Type B pancreatic cell (in vitro differentiated cells): ENCODE data around the gene ZNF366. TPM values are rescaled to one million over a fixed set of nuclear protein-coding genes. Genes with fewer than 3 reads are reported as not detected.

ENCODE experiments used
- DNase-seq: peaks from one replicate; pipeline ENCODE4 v3.0.0; 2021; ENCODE audit warnings: mixed read lengths; ENCODE audit not compliant: unreplicated experiment; ENCODE audit errors: extremely low spot score
- H3K27ac Mint-ChIP-seq: 2 replicates; pipeline ENCODE4 v1.8.0; 2021; ENCODE audit warnings: mild to moderate bottlenecking, mixed read lengths
- H3K27me3 Mint-ChIP-seq: 2 replicates; pipeline ENCODE4 v1.8.0; 2021; ENCODE audit warnings: mixed read lengths
- H3K36me3 Mint-ChIP-seq: 2 replicates; pipeline ENCODE4 v1.8.0; 2021; ENCODE audit warnings: mixed read lengths
- H3K4me1 Mint-ChIP-seq: one replicate; pipeline ENCODE4 v1.8.0; 2021; ENCODE audit warnings: mixed read lengths; ENCODE audit not compliant: unreplicated experiment
- H3K4me3 Mint-ChIP-seq: 2 replicates; pipeline ENCODE4 v1.8.0; 2021; ENCODE audit warnings: mild to moderate bottlenecking, mixed read lengths
- H3K9me3 Mint-ChIP-seq: 2 replicates; pipeline ENCODE4 v1.8.0; 2021; ENCODE audit warnings: mixed read lengths
- total RNA-seq: library from RNA; stranded (reverse); gene quantifications from 2 replicates; pipeline ENCODE4 v1.2.1, GENCODE V29; 2021; ENCODE audit warnings: low replicate concordance
- TF ChIP-seq, protein P1 (sequence below): fragments of 200-600 bp; sonication (generic); conservative IDR thresholded peaks from 2 replicates; pipeline ENCODE4 v1.5.0; 2021; ENCODE audit warnings: antibody characterized with exemption, mild to moderate bottlenecking

ZNF366 gene
- total RNA-seq, 1 donor from 2014 or later, result not detected

DNA sequence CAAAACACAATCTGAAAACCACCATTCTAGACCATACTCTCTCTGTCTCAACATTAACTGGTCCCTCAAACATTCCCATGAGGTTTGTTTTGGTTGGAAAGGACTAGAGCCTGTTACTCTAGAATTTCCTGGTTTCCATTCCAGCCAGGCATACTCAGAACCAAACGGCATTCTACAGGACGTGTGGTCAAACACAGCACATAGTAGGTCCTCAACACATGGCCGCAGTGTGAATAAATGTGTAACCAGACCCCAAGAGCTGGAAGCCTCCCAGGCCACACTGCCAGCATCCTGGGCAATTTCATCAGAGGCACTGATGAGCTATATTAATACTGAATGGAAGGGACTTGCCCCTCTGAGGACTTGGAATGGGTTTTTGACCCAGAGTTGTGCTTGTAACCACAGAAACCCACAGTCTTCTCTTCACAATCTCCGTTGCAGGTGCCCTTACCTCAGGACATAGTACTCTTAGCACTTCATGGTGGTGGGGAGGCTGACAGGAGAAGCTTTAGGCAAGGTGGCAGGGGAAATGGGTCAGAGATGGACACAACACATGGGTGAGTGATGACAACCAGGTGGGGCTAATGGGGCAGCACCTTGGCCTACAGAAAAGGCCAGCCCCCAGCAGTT, 66.0 kb downstream of the ZNF366 start:
- no peaks in the 10 kb centered on the region for H3K27me3 Mint-ChIP-seq
- H3K27ac Mint-ChIP-seq, result no peak overlapping the region
- H3K9me3 Mint-ChIP-seq, result no peaks in the 10 kb centered on the region
- no peaks in the 10 kb centered on the region for H3K36me3 Mint-ChIP-seq
- TF ChIP-seq, protein P1, sequence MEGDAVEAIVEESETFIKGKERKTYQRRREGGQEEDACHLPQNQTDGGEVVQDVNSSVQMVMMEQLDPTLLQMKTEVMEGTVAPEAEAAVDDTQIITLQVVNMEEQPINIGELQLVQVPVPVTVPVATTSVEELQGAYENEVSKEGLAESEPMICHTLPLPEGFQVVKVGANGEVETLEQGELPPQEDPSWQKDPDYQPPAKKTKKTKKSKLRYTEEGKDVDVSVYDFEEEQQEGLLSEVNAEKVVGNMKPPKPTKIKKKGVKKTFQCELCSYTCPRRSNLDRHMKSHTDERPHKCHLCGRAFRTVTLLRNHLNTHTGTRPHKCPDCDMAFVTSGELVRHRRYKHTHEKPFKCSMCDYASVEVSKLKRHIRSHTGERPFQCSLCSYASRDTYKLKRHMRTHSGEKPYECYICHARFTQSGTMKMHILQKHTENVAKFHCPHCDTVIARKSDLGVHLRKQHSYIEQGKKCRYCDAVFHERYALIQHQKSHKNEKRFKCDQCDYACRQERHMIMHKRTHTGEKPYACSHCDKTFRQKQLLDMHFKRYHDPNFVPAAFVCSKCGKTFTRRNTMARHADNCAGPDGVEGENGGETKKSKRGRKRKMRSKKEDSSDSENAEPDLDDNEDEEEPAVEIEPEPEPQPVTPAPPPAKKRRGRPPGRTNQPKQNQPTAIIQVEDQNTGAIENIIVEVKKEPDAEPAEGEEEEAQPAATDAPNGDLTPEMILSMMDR, result no peak
- no peak overlapping the region for H3K4me3 Mint-ChIP-seq
- DNase-seq, result no peak
- peaks cover 7% of the 10 kb centered on the region for H3K4me1 Mint-ChIP-seq

DNA sequence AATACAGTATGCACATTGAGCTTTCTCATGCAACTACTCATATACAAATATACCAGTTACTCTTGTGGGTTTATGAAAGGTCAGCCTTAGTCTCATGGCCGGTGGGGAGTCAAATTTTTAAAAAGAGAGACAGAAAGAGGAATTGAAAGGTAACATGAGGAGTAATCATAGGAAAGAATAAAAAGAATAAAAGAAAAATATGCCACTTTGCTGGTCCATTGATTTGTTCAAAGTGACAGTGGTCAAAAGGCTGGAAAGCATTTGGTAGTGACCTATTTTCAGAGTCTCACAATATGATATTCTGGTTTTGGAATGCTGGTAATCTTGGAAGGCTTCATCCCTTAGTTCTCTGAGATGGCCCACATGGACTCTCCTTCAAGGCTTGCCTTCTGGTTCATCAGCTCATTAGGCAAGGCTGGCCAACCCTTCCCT, 67.0 kb downstream of the ZNF366 start:
- Mint-ChIP-seq H3K36me3 (no peaks in the 10 kb centered on the region), H3K4me3 (no peak overlapping the region), H3K27ac (no peak overlapping the region), H3K9me3 (no peaks in the 10 kb centered on the region), H3K27me3 (no peaks in the 10 kb centered on the region), H3K4me1 (peaks cover 8% of the 10 kb centered on the region)
- TF ChIP-seq, protein P1, result no peak
- DNase-seq, result no peak

DNA sequence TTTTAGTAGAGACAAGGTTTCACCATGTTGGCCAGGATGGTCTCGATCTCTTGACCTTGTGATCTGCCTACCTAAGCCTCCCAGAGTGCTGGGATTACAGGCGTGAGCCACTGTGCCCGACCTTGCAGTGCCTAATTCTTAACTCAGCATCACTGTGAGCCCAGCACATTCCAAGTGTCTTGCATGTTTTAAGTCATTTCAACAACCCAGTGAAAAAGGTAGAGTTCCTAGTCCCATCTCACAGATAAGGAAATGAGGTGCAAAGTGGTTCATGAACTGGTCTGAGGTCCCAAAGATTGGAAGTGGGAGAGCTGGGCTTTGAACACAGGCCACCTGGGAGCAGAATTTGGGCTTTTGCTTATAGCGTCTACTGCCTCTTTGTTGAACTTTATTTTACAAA, 68.0 kb downstream of the ZNF366 start:
- H3K27me3 Mint-ChIP-seq, result no peaks in the 10 kb centered on the region
- no peak overlapping the region for H3K4me3 Mint-ChIP-seq
- H3K4me1 Mint-ChIP-seq, result peaks cover 13% of the 10 kb centered on the region
- H3K27ac Mint-ChIP-seq, result no peak overlapping the region
- no peaks in the 10 kb centered on the region for H3K36me3 Mint-ChIP-seq
- no peaks in the 10 kb centered on the region for H3K9me3 Mint-ChIP-seq
- TF ChIP-seq, protein P1, result no peak
- no peak for DNase-seq

DNA sequence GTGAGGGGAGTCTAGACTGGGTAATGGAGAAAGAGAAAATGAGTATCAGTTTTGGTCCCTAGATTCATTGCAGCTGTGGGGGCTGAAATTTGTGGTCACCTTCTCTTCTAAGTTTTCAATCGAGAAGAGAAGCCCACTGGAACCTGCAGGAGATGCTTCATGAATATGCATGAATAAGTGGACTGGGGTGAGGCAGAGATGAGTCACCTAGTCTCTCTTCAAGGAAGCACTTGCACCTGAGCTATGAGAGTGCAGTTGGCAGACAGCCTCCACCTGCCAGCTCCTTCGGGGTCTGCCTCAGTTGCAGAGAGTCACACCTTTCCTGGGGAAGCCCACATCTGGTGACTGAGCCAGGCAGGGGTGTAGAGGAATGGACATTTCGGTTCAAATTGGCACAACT, 69.1 kb downstream of the ZNF366 start:
- Mint-ChIP-seq H3K27ac (no peak overlapping the region), H3K9me3 (no peaks in the 10 kb centered on the region), H3K4me3 (no peak overlapping the region), H3K36me3 (no peaks in the 10 kb centered on the region), H3K27me3 (no peaks in the 10 kb centered on the region), H3K4me1 (peaks cover 14% of the 10 kb centered on the region)
- TF ChIP-seq, protein P1, result no peak
- DNase-seq, result no peak

DNA sequence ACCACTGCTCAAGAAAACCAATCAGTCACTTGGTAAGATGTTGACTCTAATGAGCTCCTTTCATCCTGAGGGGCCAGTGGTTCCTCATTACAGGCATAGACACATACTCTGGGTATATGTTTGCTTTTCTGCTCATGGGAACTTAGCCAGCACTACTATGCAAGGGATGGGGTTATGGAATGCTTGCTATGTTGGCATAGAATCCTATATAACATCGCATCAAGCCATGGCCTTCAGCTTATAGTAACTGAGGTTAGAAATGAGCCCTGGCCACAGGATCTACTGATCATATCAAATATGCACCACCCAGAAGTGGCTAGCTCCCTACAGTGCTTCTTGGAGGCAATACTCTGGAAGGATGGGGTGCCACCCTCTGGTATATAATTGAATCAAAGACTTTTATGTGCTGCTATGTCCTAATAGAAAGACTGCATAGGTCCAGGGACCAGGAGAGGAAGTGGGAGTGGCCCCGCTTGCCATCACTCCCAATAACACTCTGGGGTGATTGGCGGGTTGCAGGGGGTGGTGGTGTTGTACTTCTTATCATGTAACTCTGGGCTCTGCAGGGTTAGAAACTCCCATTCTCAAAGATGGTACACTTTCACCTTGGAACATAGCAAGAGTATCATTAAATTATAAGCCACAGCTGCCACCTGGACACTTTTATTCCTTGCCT, 70.3 kb downstream of the ZNF366 start:
- H3K9me3 Mint-ChIP-seq, result no peaks in the 10 kb centered on the region
- peaks cover 19% of the 10 kb centered on the region for H3K4me1 Mint-ChIP-seq
- H3K27ac Mint-ChIP-seq, result no peak overlapping the region
- DNase-seq, result no peak
- no peak overlapping the region for H3K4me3 Mint-ChIP-seq
- H3K27me3 Mint-ChIP-seq, result no peaks in the 10 kb centered on the region
- TF ChIP-seq, protein P1, result no peak
- no peaks in the 10 kb centered on the region for H3K36me3 Mint-ChIP-seq
